Fibroblast of skin of left biceps (primary cell): ENCODE measurements around the gene TANC1.

Experiments used
- DNase-seq, 2 experiments: peaks; one replicate each; pipeline ENCODE4 v3.0.0-alpha.2; 2013; ENCODE audit warnings: low read depth in 2 of 2

The TANC1 gene

GRCh38 chr2:158994920-158995676, 26.7 kb downstream of the TANC1 start:
- DNase-seq, result no peak

DNA sequence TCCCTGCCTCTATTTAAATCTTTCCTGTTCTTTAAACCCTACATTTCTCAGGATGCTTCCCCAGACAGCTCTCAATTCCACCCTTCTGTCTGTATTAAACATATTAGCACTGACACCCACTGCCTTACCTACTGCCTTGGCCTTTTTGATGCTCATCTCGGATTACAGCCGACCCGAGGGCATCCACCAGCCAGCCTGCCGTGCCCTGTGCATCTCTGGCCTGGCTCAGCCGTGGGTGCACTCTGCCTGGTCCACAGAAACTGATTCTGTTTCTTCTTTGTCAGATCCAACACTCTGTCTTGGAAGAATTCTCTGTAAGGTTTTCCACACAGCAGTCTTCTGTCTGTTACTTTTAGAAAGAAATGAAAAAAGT, 27.2 kb downstream of the TANC1 start:
- DNase-seq, result no peak

GRCh38 chr2:158996378-158996993, 28.0 kb downstream of the TANC1 start:
- no peak for DNase-seq

- DNase-seq, result no peak
These were observed 28.8 kb downstream of the TANC1 start for GRCh38 chr2:158997037-158997790.

- no peak for DNase-seq
These were observed 30.3 kb downstream of the TANC1 start for GRCh38 chr2:158998551-158999248.

GRCh38 chr2:158999458-158999857, 31.0 kb downstream of the TANC1 start:
- no peak for DNase-seq

DNA sequence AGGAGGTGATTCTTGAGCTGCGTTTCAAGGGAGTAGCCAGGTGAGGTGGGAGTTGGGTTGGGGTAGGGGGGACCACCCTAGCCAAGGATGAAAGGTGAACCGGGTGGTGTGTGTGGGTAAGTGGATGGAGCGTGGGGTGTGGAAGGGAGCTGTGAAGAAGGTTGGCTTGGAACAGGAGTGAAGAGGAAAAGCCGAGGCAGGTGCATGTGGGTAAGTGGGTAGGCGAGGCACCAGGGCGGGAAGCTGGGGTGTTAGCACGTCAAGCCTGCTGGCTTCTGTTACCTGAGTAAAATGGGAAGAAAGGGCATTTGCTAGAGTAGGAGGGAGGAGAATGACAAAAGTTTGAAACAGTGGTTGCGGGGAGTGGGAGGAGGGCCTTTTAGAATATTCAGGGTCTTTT, 31.6 kb downstream of the TANC1 start:
- DNase-seq, result no peak

DNA sequence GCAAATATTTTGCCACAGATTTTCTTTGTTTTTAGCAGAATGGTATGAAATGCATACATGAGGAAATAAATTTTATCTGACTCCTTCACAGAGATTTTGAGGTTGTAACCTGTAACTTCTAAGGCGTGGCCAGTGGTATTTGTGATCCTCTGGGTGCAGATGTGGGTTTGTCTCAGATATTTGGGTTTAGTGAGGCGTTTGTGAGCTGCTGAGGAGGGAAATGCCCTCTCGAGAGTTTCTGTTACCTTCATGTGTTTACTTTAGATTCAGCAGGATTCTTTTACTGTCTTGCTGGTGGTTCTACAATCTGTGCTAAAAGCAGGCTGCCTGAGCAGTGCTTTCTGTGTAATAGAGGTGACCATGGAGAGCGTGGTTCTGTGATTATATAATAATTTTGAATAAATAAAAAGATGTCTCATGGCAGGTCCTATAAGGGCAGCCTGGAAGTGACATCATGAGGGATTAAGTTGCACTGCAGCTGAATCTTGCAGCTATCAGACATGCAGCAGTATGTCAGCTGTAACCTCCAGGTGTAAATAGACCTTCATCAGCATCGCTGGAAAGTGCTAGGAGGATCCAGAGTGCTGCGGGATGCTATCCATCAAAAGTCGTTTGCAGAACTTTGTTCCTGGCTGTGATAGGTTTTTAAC, 34.1 kb downstream of the TANC1 start:
- DNase-seq, result no peak

DNA sequence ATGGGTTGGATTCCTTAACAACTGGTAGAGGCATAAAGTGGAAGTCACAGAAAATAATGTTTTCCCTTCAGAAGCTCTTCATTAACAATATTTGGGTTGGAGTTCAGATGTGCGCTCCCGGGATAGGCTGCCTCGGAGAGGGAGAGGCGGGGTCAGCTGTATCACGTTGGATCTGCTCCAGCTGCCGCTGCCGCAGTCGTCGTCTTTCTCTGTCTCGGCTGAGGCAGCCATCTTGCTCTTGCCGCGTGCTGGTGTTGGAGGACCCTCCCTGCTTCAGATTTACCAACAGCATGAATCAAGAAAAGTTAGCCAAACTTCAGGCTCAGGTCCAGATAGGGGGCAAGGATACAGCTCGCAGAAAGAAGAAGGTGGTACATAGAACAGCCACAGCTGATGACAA, 35.1 kb downstream of the TANC1 start:
- no peak for DNase-seq

- DNase-seq, result no peak
These were observed 36.4 kb downstream of the TANC1 start for GRCh38 chr2:159004849-159005248.

DNA sequence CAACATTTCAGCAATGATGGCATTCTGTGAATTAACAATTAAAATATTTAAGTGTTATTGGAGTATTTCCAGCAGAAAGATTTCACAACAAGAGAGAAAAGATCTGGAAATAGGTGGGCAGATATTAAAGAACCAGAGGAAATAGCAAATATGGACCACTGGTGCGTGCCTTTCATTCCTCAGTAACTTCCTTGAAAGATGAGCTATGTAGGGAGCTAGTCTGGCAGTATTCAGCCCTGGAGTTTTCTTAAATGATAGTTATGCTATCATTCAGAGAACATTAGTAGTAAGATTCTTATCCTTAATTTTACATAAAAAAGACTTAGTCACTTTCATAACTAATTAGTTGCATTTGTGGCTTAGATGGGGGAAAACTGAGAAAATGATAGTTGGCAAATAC, 41.5 kb downstream of the TANC1 start:
- DNase-seq, result no peak

GRCh38 chr2:159010340-159010739, 41.9 kb downstream of the TANC1 start:
- no peak for DNase-seq

DNA sequence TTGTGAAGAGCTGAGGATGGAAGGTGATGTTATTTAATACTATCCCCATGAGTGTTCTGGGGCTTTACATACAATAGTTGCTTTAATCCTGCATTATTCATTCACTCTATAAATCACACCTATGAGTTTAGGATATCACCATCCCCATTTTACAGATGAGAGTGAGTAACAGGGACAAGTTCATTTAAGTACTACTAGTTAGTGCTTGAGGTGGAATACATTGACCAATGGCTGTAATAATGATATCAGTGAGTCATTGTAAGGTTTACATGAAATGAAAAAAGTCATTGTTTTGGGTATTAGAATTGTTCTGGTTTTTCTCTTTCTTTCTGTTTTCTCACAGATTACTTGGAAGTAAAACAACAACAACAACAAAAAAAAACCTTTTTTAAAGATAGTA, 42.5 kb downstream of the TANC1 start:
- DNase-seq, result no peak

DNA sequence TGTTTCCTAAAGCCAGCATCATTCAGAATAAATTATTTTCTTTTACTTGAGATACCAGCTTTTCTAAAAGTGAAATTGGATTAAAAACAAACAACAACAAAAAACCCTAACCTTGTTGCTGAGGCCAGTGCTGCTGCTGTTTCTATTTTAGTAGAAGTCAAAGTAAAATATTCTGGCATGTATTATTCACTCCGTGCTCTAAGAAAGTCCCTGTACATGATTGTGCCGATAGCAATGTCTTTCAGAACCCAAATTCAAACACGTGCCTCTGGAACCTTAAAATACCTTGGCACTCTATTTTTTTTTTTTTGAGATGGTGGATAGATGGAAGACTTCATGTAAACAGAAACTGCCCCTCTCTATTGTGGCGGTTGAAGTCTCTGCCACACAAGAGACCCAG, 43.7 kb downstream of the TANC1 start:
- no peak for DNase-seq

GRCh38 chr2:159013103-159013502, 44.7 kb downstream of the TANC1 start:
- DNase-seq, result no peak

DNA sequence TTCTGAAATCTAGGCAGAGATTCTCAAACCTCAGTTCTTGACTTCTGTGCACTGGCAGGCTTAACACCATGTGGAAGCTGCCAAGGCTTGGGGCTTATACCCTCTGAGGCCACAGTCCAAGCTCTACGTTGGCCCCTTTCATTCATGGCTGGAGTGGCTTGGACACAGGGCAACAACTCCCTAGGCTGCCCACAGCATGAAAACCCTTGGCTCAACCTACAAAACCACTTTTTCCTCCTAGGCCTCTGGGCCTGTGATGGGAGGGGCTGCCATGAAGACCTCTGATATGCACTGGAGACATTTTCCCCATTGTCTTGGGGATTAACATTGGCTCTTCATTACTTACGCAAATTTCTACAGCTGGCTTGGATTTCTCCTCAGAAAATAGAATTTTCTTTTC, 46.7 kb downstream of the TANC1 start:
- DNase-seq, result no peak

DNA sequence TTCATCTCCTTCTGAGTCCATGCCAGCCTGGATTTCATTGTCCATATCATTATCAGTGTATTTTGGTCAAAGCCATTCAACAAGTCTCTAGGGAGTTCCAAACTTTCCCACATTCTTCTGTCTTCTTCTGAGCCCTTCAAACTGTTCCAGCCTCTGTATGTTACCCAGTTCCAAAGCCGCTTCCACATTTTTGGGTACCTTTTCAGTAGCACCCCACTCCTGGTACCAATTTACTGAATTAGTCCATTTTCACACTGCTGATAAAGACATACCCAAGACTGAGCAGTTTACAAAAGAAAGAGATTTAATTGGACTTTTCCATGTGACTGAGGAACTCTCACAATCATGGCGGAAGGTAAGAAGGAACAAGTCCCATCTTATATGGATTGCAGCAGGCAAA, 47.4 kb downstream of the TANC1 start:
- DNase-seq, result no peak

- no peak for DNase-seq
These were observed 49.4 kb downstream of the TANC1 start for GRCh38 chr2:159017837-159018236.

GRCh38 chr2:159019021-159019420, 50.6 kb downstream of the TANC1 start:
- DNase-seq, result no peak

GRCh38 chr2:159022019-159022418, 53.6 kb downstream of the TANC1 start:
- DNase-seq, result no peak

GRCh38 chr2:159026170-159026569, 57.7 kb downstream of the TANC1 start:
- DNase-seq, result no peak

- no peak for DNase-seq
These were observed 60.3 kb downstream of the TANC1 start for GRCh38 chr2:159028776-159029175.
